Psoas muscle (tissue), 8 donors: ENCODE results near the gene SLC25A51. TPM values are rescaled to one million over a fixed set of nuclear protein-coding genes. Genes with fewer than 3 reads are reported as not detected.

Experiments
- ATAC-seq, 4 donors: fragments of 200-7000 bp; cut with Tn5 transposase; one replicate each; pipeline ENCODE4 v1.9.1; 2020; ENCODE audit warnings: moderate library complexity in 3 of 4, mild to moderate bottlenecking in 2 of 4
- DNase-seq, 2 donors: peaks; one replicate each; pipeline ENCODE4 v3.0.0-alpha.2; 2020
- H3K27ac ChIP-seq: fragments of 200-600 bp; one replicate; pipeline ENCODE4 v1.8.0; 2022
- H3K27me3 ChIP-seq, 3 donors: fragments of 200-600 bp in 1 of 3; one replicate each; pipeline versions ENCODE4 v1.6.1 to v1.8.0; 2013 to 2022; ENCODE audit warnings: low read length in 2 of 3, mild to moderate bottlenecking in 2 of 3, moderate library complexity in 1 of 3; ENCODE audit not compliant: insufficient read depth in 3 of 3
- H3K36me3 ChIP-seq, 2 donors: fragments of 200-600 bp in 1 of 2; one replicate each; pipeline versions ENCODE4 v1.6.1 to v1.8.0; 2013 to 2022; ENCODE audit warnings: low read depth in 1 of 2, mild to moderate bottlenecking in 1 of 2, moderate library complexity in 1 of 2; ENCODE audit not compliant: insufficient read depth in 1 of 2
- H3K4me1 ChIP-seq: fragments of 200-600 bp; one replicate; pipeline ENCODE4 v1.8.0; 2022
- H3K4me3 ChIP-seq: fragments of 200-600 bp; one replicate; pipeline ENCODE4 v1.8.0; 2022; ENCODE audit warnings: mild to moderate bottlenecking
- H3K9me3 ChIP-seq: fragments of 200-600 bp; one replicate; pipeline ENCODE4 v1.8.0; 2022
- WGBS, 3 donors: extraction: QIAGEN DNeasy Blood & Tissue Kit; methylation state at CpG; one replicate each; pipeline versions ENCODE4 v1.1.6 to v1.1.7; 2013; 5-methylcytosine and 5-hydroxymethylcytosine counted together
- intact Hi-C, 2 donors: fragments of 100-400 bp; cut with DNase I; formaldehyde crosslinking; loops; one replicate each; pipeline versions ENCODE4 v1.11.0 to v1.14.2; 2022
- long read RNA-seq, 2 donors: library from polyadenylated mRNA; unstranded; transcript quantifications; one replicate each; pipeline ENCODE4 v2.0.0, GENCODE V29; 2021
- polyA plus RNA-seq, 3 donors: library from polyadenylated mRNA; stranded (reverse); fragments of 200-250 nt; gene quantifications; one replicate each; pipeline ENCODE4 v1.2.3, GENCODE V29; 2013
- total RNA-seq, 4 donors: library from RNA; stranded (reverse); fragmentation: NEBNext Ultra II Directional in 2 of 4; extraction: Animal tissue kit (Norgen Biotek cat#: 25700) in 2 of 4; gene quantifications; one replicate each; pipeline versions ENCODE4 v1.2.1 to v1.2.4, GENCODE V29; 2021 to 2023
- TF ChIP-seq, protein P1 (sequence below): fragments of 200-600 bp; IDR thresholded peaks from one replicate; pipeline ENCODE4 v1.8.0; 2022; ENCODE audit warnings: antibody characterized with exemption
- donor health status: healthy with polysubstance abuse.
- donor health status: DM: no; HTN: no; CAD: no; lungs with moderate emphysema.
- donor health status: Bipolar disorder and iron deficiency.
- donor health status: healthy.
- donor health status: DM: yes; HTN: yes; CAD: no.
- donor health status: DM: no; HTN: no; CAD: no.
- donor health status: DM: no; HTN: no; CAD: no.
- donor health status: DM: yes; HTN: yes; CAD: no.

The SLC25A51 gene, protein sequence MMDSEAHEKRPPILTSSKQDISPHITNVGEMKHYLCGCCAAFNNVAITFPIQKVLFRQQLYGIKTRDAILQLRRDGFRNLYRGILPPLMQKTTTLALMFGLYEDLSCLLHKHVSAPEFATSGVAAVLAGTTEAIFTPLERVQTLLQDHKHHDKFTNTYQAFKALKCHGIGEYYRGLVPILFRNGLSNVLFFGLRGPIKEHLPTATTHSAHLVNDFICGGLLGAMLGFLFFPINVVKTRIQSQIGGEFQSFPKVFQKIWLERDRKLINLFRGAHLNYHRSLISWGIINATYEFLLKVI
- 10 to 100 TPM; 16.3 to 25.3 (median 18.4) TPM for total RNA-seq
- 10 to 100 TPM in 2 of 3 donors, 1 to 10 TPM in 1; 8.4 to 24.0 (median 18.4) TPM for polyA plus RNA-seq
- long read RNA-seq, donor 1, partial matches to known transcripts = 0 of 4 reads
- long read RNA-seq, donor 1, other reads (novel, unspliced or antisense) = 3 of 4 reads
- long read RNA-seq, donor 2, partial matches to known transcripts = 0 of 9 reads
- long read RNA-seq, donor 2, other reads (novel, unspliced or antisense) = 3 of 9 reads

DNA sequence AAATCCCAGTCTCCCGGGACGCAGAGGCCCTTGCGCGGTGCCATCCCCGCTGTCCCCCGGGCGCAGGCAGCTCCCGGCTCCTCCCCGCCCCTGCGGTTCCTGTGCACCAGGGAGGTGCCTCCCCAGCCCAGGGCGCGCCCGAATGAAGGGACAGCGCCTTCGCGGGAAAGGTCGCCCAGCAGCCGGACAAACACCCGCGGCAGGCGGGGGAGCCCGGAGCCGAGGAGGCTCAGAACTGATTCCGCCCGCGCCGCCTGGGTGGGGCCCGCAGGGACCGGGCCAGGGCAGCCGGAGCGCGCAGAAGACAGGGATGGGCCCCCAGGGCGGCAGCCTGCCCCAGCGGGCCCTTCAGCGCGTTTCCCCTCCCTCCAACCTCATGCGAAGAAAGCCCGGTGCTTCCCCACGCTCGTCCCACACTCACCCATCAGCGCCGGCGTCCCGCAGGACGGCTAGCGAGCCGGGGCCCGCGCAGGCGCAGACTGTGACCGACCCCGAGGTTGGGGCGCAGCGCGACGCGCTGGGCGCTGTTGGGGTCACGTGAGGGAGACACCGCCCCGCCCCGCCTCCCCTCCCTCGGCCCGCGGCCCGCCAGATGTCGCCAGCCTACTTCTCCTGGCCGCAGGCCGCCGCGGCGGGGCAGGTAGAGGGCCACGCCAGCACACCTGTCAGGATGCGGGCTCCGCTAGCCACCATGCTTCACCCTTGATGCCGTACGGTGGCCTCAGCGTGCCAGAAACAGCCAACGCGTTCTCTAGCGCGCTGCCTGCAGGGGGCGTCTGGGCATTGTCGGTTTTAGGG lies at the start of gene SLC25A51:
Gene SLC25A51, minus strand, starts transcription at position 481 of the 798 bp plus-strand sequence. CDS start 15,577 bp downstream, outside the sequence.
- DNase-seq = peak; percentile 96
- peak; percentile 93 to 96 (median 94) for ATAC-seq
- TF ChIP-seq, protein P1, sequence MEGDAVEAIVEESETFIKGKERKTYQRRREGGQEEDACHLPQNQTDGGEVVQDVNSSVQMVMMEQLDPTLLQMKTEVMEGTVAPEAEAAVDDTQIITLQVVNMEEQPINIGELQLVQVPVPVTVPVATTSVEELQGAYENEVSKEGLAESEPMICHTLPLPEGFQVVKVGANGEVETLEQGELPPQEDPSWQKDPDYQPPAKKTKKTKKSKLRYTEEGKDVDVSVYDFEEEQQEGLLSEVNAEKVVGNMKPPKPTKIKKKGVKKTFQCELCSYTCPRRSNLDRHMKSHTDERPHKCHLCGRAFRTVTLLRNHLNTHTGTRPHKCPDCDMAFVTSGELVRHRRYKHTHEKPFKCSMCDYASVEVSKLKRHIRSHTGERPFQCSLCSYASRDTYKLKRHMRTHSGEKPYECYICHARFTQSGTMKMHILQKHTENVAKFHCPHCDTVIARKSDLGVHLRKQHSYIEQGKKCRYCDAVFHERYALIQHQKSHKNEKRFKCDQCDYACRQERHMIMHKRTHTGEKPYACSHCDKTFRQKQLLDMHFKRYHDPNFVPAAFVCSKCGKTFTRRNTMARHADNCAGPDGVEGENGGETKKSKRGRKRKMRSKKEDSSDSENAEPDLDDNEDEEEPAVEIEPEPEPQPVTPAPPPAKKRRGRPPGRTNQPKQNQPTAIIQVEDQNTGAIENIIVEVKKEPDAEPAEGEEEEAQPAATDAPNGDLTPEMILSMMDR = peak; percentile 91
- WGBS, 3 donors = 0 to 1% (median 1%) methylated on average over 57 to 84 of the region's 84 CpGs
- H3K9me3 ChIP-seq = no peaks in the 10 kb centered on the region
- H3K36me3 ChIP-seq = peaks cover 0 to 9% of the 10 kb centered on the region in 2 donors
- intact Hi-C loops = loop anchor here in 1 of 2 donors (10.0 kb wide), 2 partner anchors 309 to 491 kb away; partner anchors contain the start of genes ALDH1B1 and TOMM5
- H3K27me3 ChIP-seq = no peaks in the 10 kb centered on the region
- peak within 1 kb of the TSS; percentile 78 for H3K27ac ChIP-seq
- peak within 1 kb of the TSS; percentile 96 for H3K4me3 ChIP-seq
- H3K4me1 ChIP-seq = peaks cover 21% of the 10 kb centered on the region

DNA sequence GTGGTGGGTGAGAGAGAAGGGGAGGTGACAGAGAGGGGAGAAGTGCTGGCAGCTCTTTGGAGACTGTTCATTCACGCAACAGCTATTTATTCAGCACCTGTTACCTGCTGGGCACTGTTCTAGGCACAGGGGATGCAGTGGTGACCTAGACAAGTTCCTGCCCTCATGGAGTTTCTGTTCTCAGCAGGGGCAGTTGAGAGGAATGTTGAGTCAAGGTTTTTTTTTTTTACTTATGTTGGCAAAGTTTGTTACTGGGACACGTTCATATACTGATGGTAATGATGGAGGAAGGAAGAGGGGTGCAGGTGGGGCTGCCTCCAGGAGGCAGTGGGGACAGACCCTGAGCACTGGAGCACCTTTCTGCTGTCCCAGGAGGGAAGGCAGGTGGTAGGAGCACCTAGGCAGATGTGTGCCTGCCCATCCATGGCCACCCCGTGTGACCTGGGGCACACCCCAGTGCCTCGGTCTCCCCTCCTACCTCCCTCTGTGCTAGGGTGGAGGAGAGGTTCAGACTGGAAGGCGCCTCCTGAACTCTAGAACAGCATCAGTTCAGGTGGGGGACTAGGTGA lies 49.4 kb upstream of the SLC25A51 start:
- no peak overlapping the region for H3K4me3 ChIP-seq
- H3K9me3 ChIP-seq = no peaks in the 10 kb centered on the region
- peak overlapping the region; percentile 85 for H3K27ac ChIP-seq
- no peak for DNase-seq
- TF ChIP-seq, protein P1 = no peak
- H3K36me3 ChIP-seq = peaks cover 2 to 16% of the 10 kb centered on the region in 2 donors
- H3K4me1 ChIP-seq = peaks cover 18% of the 10 kb centered on the region
- intact Hi-C loops = loop anchor here in 1 of 2 donors (10.0 kb wide), 1 partner anchor 62 kb away; no protein-coding TSS in a partner anchor
- no peaks in the 10 kb centered on the region for H3K27me3 ChIP-seq
- 92 to 96% (median 95%) methylated on average over 5 of the region's 5 CpGs for WGBS, 3 donors
- no peak for ATAC-seq

DNA sequence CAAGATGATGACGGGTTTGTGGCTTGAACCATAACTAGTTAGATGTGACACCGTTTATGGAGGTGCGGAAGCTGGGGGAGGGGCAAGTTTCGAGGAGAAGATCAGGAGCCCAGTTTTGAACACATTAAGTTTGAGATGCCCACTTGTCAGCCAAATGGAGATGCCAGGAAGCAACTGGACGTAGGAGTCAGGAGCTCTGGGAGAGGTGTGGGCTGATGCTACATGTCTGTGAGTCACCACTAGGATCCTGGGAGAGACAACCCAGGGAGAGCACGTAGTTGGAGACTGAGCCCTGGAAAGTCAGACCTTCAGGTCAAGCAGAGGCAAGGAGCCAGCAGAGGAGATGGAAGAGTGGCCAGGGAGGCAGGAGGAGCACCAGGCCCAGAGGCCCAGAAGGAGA lies 48.8 kb upstream of the SLC25A51 start:
- Histone ChIP-seq H3K27ac (peak overlapping the region; percentile 85), H3K9me3 (no peaks in the 10 kb centered on the region), H3K4me3 (no peak overlapping the region), H3K36me3 (peaks cover 2 to 22% of the 10 kb centered on the region in 2 donors), H3K4me1 (peaks cover 18% of the 10 kb centered on the region), H3K27me3 (no peaks in the 10 kb centered on the region)
- intact Hi-C loops = loop anchor here in 1 of 2 donors (10.0 kb wide), 1 partner anchor 62 kb away; no protein-coding TSS in a partner anchor
- ATAC-seq (no peak), DNase-seq (no peak)
- TF ChIP-seq, protein P1 = no peak
- whole genome bisulfite sequencing, 3 donors = 84 to 89% (median 88%) methylated on average over 6 of the region's 6 CpGs

DNA sequence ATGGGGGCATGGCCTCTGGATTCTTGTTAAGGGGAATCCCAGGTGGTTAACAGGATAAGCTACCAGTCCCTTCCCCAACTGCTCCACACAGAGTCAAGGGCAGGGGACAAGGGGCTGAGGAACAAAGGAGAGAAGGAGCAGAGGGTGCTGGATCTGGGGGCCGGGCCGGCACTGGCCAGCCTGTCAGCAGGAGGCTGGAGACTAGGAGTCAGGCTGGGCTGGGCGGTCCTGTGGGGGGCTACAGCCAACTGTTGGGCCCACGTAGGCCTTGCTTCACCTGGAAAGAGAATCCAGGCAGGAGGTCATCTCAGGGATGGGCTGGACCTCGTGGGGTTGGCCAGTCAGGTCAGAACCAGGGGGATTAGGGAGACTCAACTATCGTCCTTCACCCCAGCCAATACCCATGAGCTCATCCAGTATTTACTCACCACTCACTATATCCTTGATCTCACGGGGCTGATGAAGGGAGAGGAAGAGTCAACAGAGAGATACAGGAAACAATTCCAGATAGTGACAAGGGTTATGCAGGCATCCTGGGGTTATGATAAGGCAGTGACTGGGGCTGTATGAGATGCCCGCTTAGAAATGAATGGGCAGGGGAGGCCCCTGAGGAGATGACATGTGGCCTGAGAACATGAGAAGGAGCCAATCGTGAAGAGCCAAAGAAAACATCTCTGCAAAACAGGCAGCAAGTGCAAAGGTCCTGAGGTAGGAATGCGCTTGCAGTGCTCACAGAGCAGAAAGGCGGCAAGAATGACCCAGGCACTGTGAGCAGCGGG lies 47.9 kb upstream of the SLC25A51 start:
- H3K27ac ChIP-seq = no peak overlapping the region
- no peak overlapping the region for H3K4me3 ChIP-seq
- peaks cover 18% of the 10 kb centered on the region for H3K4me1 ChIP-seq
- DNase-seq (no peak), ATAC-seq (no peak)
- H3K9me3 ChIP-seq = no peaks in the 10 kb centered on the region
- H3K36me3 ChIP-seq = peaks cover 4 to 31% of the 10 kb centered on the region in 2 donors
- intact Hi-C loops = loop anchor here in 1 of 2 donors (10.0 kb wide), 1 partner anchor 63 kb away; no protein-coding TSS in a partner anchor
- WGBS, 3 donors = 87 to 89% (median 88%) methylated on average over 12 of the region's 12 CpGs
- no peaks in the 10 kb centered on the region for H3K27me3 ChIP-seq
- TF ChIP-seq, protein P1 = no peak
